ENCODE measurements around the gene SAMD11. TPM values are rescaled to one million over a fixed set of nuclear protein-coding genes. Genes with fewer than 3 reads are reported as not detected.

SAMD11 gene
- total and polyA plus RNA-seq, 2 of the 8 experiments (the other 6 are each of a cell fraction or from before 2014, with no cell fraction given) = 0.18 to 0.30 TPM

DNA sequence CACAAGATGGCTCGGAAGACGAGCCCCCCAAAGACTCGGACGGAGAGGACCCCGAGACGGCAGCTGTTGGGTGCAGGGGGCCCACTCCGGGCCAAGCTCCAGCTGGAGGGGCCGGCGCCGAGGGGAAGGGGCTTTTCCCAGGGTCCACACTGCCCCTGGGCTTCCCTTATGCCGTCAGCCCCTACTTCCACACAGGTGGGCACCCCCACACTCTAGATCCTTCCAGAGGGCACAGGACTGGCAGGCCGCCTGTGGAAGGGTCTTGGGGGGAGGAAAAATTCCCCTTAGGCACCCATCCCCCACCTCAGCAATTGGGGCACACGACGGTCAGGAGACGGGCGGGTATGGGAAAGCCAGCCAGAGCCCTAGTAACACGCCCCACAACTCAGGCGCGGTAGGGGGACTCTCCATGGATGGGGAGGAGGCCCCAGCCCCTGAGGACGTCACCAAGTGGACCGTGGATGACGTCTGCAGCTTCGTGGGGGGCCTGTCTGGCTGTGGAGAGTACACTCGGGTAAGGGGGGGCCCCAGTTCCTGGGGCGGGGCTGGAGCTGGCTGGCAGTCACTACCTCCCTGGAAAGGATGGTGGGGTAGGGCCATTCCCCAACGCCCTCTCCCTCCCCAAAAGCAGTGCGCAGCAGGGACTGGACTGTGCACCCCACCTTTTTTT, 19.3 kb downstream of the SAMD11 start:
- no peak for TF ChIP-seq KDM1A (IDR thresholded peaks at IDR 0.05; ENCODE audit: borderline replicate concordance, low read length)
- peak; percentile 36 for TF ChIP-seq EZH2 (IDR thresholded peaks at IDR 0.05; ENCODE audit: low read depth, low read length, severe bottlenecking)
- TF ChIP-seq CREB1 (IDR thresholded peaks at IDR 0.05) = peak; percentile 45; the same call in 1 of the 2 replicates
- no peak for TF ChIP-seq NRF1 (IDR thresholded peaks at IDR 0.05; ENCODE audit: low read depth, low read length)
- no peak overlapping the region for H2BK15ac ChIP-seq (ENCODE audit: low read length)
- H3K14ac ChIP-seq (ENCODE audit: insufficient read length) = no peak overlapping the region
- ChIA-PET CTCF (ENCODE audit: partially characterized antibody) (interaction anchor here (0.5 to 5.3 kb wide), 13 partner anchors 8 to 374 kb away, joined by 3 to 45 read pairs (median 4); no protein-coding TSS in a partner anchor), POLR2A (ENCODE audit: partially characterized antibody) (interaction anchor here (0.6 to 9.5 kb wide), 14 partner anchors 13 to 614 kb away, joined by 3 to 65 read pairs (median 6); partner anchors contain the start of genes NOC2L, PLEKHN1 and SAMD11)
- H3K23ac ChIP-seq (ENCODE audit: insufficient read length) = no peak overlapping the region
- H3K36me3 ChIP-seq (ENCODE audit: control insufficient read depth in 2 of 4, insufficient read depth in 4 of 4, low read length in 3 of 4) = peaks cover 1 to 21% (median 9%) of the 10 kb centered on the region in 4 experiments; a peak in 7 of 8 replicates
- no peaks in the 10 kb centered on the region for H3K9me3 ChIP-seq (ENCODE audit: insufficient read depth in 2 of 2, low read depth in 1 of 2, low read length in 1 of 2)
- H3K56ac ChIP-seq (replicated peaks; ENCODE audit: insufficient read length, low read depth, low read length) = no peak overlapping the region
- H4K5ac ChIP-seq (ENCODE audit: insufficient read length, low read depth, low read length) = no peak overlapping the region
- no peak overlapping the region for H3K18ac ChIP-seq (ENCODE audit: extremely low read depth, low read length)
- no peak overlapping the region for H2BK5ac ChIP-seq (ENCODE audit: low read depth, low read length)
- no peak overlapping the region for H4K91ac ChIP-seq (replicated peaks; ENCODE audit: insufficient read length, low read length)
- H3K4ac ChIP-seq (replicated peaks; ENCODE audit: insufficient read length, low read depth, low read length) = no peak overlapping the region
- no peak for FAIRE-seq
- peaks cover 7% of the 10 kb centered on the region; the same call in 1 of the 2 replicates for H3K23me2 ChIP-seq (ENCODE audit: low read depth, low read length)
- H3K27ac ChIP-seq (ENCODE audit: low read depth, low read length) = no peak overlapping the region
- no peak overlapping the region for H2BK12ac ChIP-seq (ENCODE audit: low read depth, low read length)
- no peaks in the 10 kb centered on the region for H3K79me2 ChIP-seq (ENCODE audit: control insufficient read depth in 1 of 2, insufficient read depth in 2 of 2, low read length in 2 of 2)
- peak overlapping the region; percentile 12 to 59 (median 20); a peak in 6 of 8 replicates for H3K4me3 ChIP-seq (ENCODE audit: extremely low read depth in 1 of 4, insufficient read depth in 2 of 4, low read depth in 3 of 4, low read length in 4 of 4)
- no peak overlapping the region for H2BK20ac ChIP-seq (ENCODE audit: low read length)
- no peak for DNase-seq (ENCODE audit: low read depth in 1 of 2, low spot score in 2 of 2)
- H4K8ac ChIP-seq (ENCODE audit: extremely low read depth, insufficient read depth, low read length) = peak overlapping the region; percentile 79; the same call in 1 of the 2 replicates
- 18% methylated on average over 19 of the region's 27 CpGs; no CpG with 5 or more reads in 1 of the 2 experiments for WGBS, 2 experiments (ENCODE audit: extremely low coverage in 1 of 2, insufficient coverage in 1 of 2, insufficient read length in 1 of 2, insufficient replicate concordance in 2 of 2, low coverage in 1 of 2, low lambda C conversion rate in 2 of 2, missing lambda C conversion rate in 1 of 2)
- H3K4me2 ChIP-seq (ENCODE audit: insufficient read depth in 1 of 2, low read depth in 2 of 2, low read length in 2 of 2) = peak overlapping the region; percentile 71 to 83
- H2AK5ac ChIP-seq (ENCODE audit: low read depth, low read length) = no peak overlapping the region
- no peak overlapping the region for H3K9ac ChIP-seq (replicated peaks in 1 of 4; ENCODE audit: extremely low read depth in 1 of 4, low read depth in 3 of 4, low read length in 3 of 4)
- H2AFZ ChIP-seq (ENCODE audit: low read length) = no peak overlapping the region
- peaks cover 3 to 38% (median 23%) of the 10 kb centered on the region in 4 experiments for H3K4me1 ChIP-seq (replicated peaks in 1 of 4; ENCODE audit: control insufficient read depth in 3 of 4, insufficient read depth in 4 of 4, low read length in 3 of 4)
- peaks cover 50 to 58% (median 55%) of the 10 kb centered on the region in 4 experiments for H3K27me3 ChIP-seq (replicated peaks in 1 of 4; ENCODE audit: control insufficient read depth in 3 of 4, extremely low read depth in 1 of 4, insufficient read depth in 3 of 4, low read length in 3 of 4)
- no peaks in the 10 kb centered on the region for H3K79me1 ChIP-seq (ENCODE audit: low read depth, low read length)
- H4K20me1 ChIP-seq (replicated peaks in 1 of 2; ENCODE audit: control insufficient read depth in 1 of 2, insufficient read depth in 2 of 2, low read length in 2 of 2) = peaks cover 15 to 37% of the 10 kb centered on the region in 2 experiments
- no peak overlapping the region for H2BK120ac ChIP-seq (replicated peaks; ENCODE audit: low read depth, low read length)
